ENCODE results near the gene DTNB.

DTNB gene

DNA sequence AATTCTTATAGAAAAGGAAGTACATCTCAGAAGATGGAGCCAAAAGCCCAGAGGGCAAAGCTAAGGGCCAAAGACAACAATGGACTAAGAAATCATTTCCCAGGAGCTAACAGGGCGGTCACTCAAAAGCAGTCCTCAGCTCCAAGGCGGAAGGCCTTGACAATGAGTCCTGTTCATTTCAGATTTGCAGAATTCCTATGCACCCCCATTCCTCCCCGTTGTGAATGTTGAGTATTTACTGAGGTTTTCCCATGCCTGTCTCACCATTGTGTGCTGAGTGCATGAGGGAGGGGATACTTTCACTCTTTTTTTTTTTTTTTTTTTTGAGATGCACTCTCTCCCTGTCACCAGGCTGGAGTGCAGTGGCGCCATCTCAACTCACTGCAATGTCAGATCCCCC is 18.8 kb upstream of the DTNB start:
- Histone ChIP-seq H3K4me3 (ENCODE audit: low read depth, low read length) (no peak overlapping the region), H3K9me3 (ENCODE audit: severe bottlenecking) (no peaks in the 10 kb centered on the region), H3K36me3 (no peaks in the 10 kb centered on the region), H3K27me3 (ENCODE audit: insufficient read depth, low read depth, severe bottlenecking) (no peaks in the 10 kb centered on the region), H3K27ac (no peak overlapping the region)
- no peak for TF ChIP-seq CTCF (IDR thresholded peaks at IDR 0.05; ENCODE audit: low read depth, low read length)
- no peak for DNase-seq

DNA sequence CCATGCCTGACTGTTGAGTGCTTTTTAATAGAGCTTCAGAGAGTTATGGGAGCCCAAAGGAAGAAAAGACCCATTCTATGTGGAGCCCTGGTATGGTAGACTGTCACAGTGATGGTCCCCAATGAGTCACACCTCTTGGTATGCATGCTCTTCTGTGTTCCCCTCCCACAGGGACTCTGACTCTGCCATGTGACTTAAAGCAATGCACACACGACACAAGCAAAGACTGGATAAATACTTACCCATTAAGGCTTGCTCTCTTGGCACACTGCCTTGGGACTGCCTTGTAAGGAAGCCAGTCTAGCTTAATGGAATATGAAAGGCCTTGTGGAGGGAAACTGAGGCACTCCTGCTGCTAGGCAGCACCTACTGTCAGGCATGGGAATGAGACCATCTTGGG is 16.7 kb upstream of the DTNB start:
- H3K27ac ChIP-seq = no peak overlapping the region
- H3K9me3 ChIP-seq (ENCODE audit: severe bottlenecking) = no peaks in the 10 kb centered on the region
- no peak for DNase-seq
- no peak for TF ChIP-seq CTCF (IDR thresholded peaks at IDR 0.05; ENCODE audit: low read depth, low read length)
- no peak overlapping the region for H3K4me3 ChIP-seq (ENCODE audit: low read depth, low read length)
- no peaks in the 10 kb centered on the region for H3K27me3 ChIP-seq (ENCODE audit: insufficient read depth, low read depth, severe bottlenecking)
- no peaks in the 10 kb centered on the region for H3K36me3 ChIP-seq

GRCh38 chr2:25688236-25688635 is 14.9 kb upstream of the DTNB start:
- no peak for TF ChIP-seq CTCF (IDR thresholded peaks at IDR 0.05; ENCODE audit: low read depth, low read length)
- DNase-seq = no peak
- H3K9me3 ChIP-seq (ENCODE audit: severe bottlenecking) = no peaks in the 10 kb centered on the region
- no peaks in the 10 kb centered on the region for H3K36me3 ChIP-seq
- H3K27ac ChIP-seq = no peak overlapping the region
- no peaks in the 10 kb centered on the region for H3K27me3 ChIP-seq (ENCODE audit: insufficient read depth, low read depth, severe bottlenecking)
- no peak overlapping the region for H3K4me3 ChIP-seq (ENCODE audit: low read depth, low read length)

- H3K9me3 ChIP-seq (ENCODE audit: severe bottlenecking) = no peaks in the 10 kb centered on the region
- no peak for DNase-seq
- no peak overlapping the region for H3K27ac ChIP-seq
- no peaks in the 10 kb centered on the region for H3K36me3 ChIP-seq
- no peaks in the 10 kb centered on the region for H3K27me3 ChIP-seq (ENCODE audit: insufficient read depth, low read depth, severe bottlenecking)
- H3K4me3 ChIP-seq (ENCODE audit: low read depth, low read length) = no peak overlapping the region
- TF ChIP-seq CTCF (IDR thresholded peaks at IDR 0.05; ENCODE audit: low read depth, low read length) = no peak
Measured at GRCh38 chr2:25685741-25686140, 12.4 kb upstream of the DTNB start.

DNA sequence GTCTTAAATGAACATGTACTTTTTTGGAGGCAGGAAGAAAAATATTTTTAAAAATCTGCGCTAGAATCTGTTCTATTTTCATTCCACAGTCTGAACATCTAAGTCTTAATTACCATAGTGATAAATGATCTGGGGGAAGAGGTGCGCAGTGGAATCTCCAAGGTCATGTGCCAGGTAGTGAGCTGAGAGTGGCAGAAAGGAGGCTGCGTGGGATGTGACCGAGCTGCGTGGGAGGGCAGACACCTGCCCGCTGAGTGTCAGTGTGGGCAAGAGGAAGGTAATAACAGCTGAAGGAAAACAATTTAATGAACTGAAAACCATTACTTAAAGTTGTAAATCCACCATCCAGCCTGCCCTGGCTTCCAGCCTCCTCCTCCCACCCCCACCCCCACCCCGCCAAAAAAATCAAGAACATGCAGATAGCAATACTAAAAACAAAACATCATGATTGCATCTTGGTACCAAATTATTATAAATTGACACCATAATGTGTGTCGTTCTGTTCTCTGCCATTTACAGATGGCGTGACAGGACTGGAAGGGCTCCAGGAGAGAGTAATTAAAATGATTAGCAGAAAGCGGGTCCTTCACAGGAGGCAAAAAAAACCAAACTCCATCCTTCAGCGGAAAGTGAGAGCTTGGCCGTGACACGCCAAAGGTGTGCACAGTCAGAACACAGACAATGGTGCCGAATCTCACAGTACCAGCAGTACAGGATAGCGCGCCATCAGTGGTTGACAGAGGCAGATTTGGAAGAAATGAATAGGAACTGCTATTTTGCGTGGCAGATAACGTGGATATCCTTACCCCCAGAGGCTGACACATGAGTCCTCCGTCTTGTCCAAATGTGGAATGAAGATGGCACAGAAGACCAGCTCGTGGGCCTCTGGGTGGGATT is 11.4 kb upstream of the DTNB start:
- TF ChIP-seq CTCF (IDR thresholded peaks at IDR 0.05; ENCODE audit: low read depth, low read length) = no peak
- no peaks in the 10 kb centered on the region for H3K36me3 ChIP-seq

GRCh38 chr2:25682082-25682481 is 8.7 kb upstream of the DTNB start:
- Histone ChIP-seq H3K27ac (no peak overlapping the region), H3K27me3 (ENCODE audit: insufficient read depth, low read depth, severe bottlenecking) (no peaks in the 10 kb centered on the region), H3K9me3 (ENCODE audit: severe bottlenecking) (no peaks in the 10 kb centered on the region), H3K36me3 (no peaks in the 10 kb centered on the region), H3K4me3 (ENCODE audit: low read depth, low read length) (no peak overlapping the region)
- no peak for TF ChIP-seq CTCF (IDR thresholded peaks at IDR 0.05; ENCODE audit: low read depth, low read length)
- DNase-seq = no peak

More for the DNA sequence above, 11.4 kb upstream of the DTNB start:
- H3K27me3 ChIP-seq (ENCODE audit: insufficient read depth, low read depth, severe bottlenecking) = no peaks in the 10 kb centered on the region
- H3K27ac ChIP-seq = no peak overlapping the region
- no peak for DNase-seq
- no peak overlapping the region for H3K4me3 ChIP-seq (ENCODE audit: low read depth, low read length)
- H3K9me3 ChIP-seq (ENCODE audit: severe bottlenecking) = no peaks in the 10 kb centered on the region
